Astrocyte (in vitro differentiated cells and primary cell): Measurements from ENCODE around the gene REEP1.

ENCODE experiments used
- EZH2 ChIP-seq: IDR thresholded peaks from 2 replicates; pipeline ENCODE4 v1.6.1; 2012; ENCODE audit warnings: mild to moderate bottlenecking, low read length, inconsistent platforms; ENCODE audit not compliant: insufficient read depth
- TF ChIP-seq, protein P1 (sequence below): IDR thresholded peaks from 2 replicates; pipeline ENCODE4 v1.5.1; 2011; ENCODE audit warnings: low read depth, mild to moderate bottlenecking, inconsistent platforms, low read length, moderate library complexity; ENCODE audit not compliant: insufficient read depth

DNA sequence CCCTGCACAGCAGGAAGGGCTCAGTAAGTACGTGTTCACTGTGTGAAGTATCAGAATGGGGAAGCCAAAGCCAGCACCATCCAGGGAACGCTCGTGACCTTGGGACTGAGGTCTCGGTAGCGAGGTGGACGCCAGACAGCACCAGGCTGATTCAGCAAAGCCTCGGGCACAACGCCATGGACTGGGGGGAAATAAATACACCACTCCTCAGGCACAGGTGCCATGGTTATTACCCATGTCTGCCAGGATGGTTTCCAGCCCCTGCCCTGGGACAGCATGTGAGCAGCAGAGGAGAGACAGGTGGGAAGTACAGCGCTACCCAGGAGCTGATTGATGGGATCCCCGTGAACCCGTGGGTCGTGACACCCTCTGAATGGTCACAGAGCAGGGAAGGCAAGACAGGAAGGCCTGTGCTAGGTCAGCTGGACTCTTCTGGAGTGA is 53.0 kb downstream of the REEP1 start:
- TF ChIP-seq, protein P1, sequence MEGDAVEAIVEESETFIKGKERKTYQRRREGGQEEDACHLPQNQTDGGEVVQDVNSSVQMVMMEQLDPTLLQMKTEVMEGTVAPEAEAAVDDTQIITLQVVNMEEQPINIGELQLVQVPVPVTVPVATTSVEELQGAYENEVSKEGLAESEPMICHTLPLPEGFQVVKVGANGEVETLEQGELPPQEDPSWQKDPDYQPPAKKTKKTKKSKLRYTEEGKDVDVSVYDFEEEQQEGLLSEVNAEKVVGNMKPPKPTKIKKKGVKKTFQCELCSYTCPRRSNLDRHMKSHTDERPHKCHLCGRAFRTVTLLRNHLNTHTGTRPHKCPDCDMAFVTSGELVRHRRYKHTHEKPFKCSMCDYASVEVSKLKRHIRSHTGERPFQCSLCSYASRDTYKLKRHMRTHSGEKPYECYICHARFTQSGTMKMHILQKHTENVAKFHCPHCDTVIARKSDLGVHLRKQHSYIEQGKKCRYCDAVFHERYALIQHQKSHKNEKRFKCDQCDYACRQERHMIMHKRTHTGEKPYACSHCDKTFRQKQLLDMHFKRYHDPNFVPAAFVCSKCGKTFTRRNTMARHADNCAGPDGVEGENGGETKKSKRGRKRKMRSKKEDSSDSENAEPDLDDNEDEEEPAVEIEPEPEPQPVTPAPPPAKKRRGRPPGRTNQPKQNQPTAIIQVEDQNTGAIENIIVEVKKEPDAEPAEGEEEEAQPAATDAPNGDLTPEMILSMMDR: no peak
- TF ChIP-seq EZH2: no peak
